Thyroid gland (tissue), 4 donors: ENCODE results near the gene MSH2. TPM values are rescaled to one million over a fixed set of nuclear protein-coding genes. Genes with fewer than 3 reads are reported as not detected.

Source experiments
- DNase-seq, 2 donors: peaks; one replicate each; pipeline ENCODE4 v3.0.0-alpha.2; 2019
- H3K27ac ChIP-seq, 3 donors: fragments of 200-600 bp; sonication (generic); 1 replicate in 2 of 3; 2 replicates in 1 of 3; pipeline ENCODE4 v1.5.1; 2016 to 2019; ENCODE audit warnings: mild to moderate bottlenecking in 1 of 3, moderate library complexity in 1 of 3
- H3K27me3 ChIP-seq: fragments of 200-600 bp; sonication (generic); one replicate; pipeline ENCODE4 v1.5.1; 2019
- H3K36me3 ChIP-seq, 2 donors: fragments of 200-600 bp; sonication (generic); one replicate each; pipeline ENCODE4 v1.5.1; 2016 to 2019
- H3K4me1 ChIP-seq, 2 donors: fragments of 200-600 bp; sonication (generic); one replicate each; pipeline ENCODE4 v1.5.1; 2017 to 2019
- H3K4me3 ChIP-seq, 3 donors: fragments of 200-600 bp; sonication (generic); replicated peaks in 1 of 3; 1 replicate in 2 of 3; 2 replicates in 1 of 3; pipeline ENCODE4 v1.5.1; 2016; ENCODE audit warnings: mild to moderate bottlenecking in 1 of 3
- H3K9me3 ChIP-seq: fragments of 200-600 bp; sonication (generic); one replicate; pipeline ENCODE4 v1.5.1; 2017
- POLR2A ChIP-seq, 2 donors: fragments of 450-650 bp; IDR thresholded peaks; one replicate each; pipeline ENCODE4 v1.6.1; 2017; ENCODE audit warnings: antibody characterized with exemption in 2 of 2, mild to moderate bottlenecking in 2 of 2, moderate library complexity in 1 of 2
- WGBS, 2 donors: methylation state at CpG; one replicate each; pipeline ENCODE4 v1.1.5; 2017; 5-methylcytosine and 5-hydroxymethylcytosine counted together
- intact Hi-C: fragments of 100-400 bp; cut with DNase I; formaldehyde crosslinking; loops from one replicate; pipeline ENCODE4 v1.15.1; 2023
- microRNA counts, 2 donors: library from miRNA; unstranded; fragments of <30 nt; microRNA quantifications; one replicate each; lab custom pipeline; 2016 to 2017
- microRNA-seq: library from miRNA; unstranded; fragments of <30 nt; microRNA quantifications from one replicate; pipeline ENCODE4, GENCODE V29; 2016
- small RNA-seq: library from RNA; depleted of rRNA; stranded (forward); fragments of <200 nt; gene quantifications from one replicate; pipeline ENCODE3, GENCODE V24; 2016
- total RNA-seq, 4 donors: library from RNA; depleted of rRNA; stranded (reverse); fragments of >200 nt; gene quantifications; one replicate each; pipeline ENCODE4 v1.2.3, GENCODE V29; 2016
- TF ChIP-seq, protein P1 (sequence below), 6 experiments: fragments of 200-600 bp in 3 of 6; fragments of 450-650 bp in 3 of 6; sonication (generic) in 3 of 6; IDR thresholded peaks; one replicate each; pipeline ENCODE4 v1.5.1; 2016 to 2019; ENCODE audit warnings: antibody characterized with exemption in 6 of 6, mild to moderate bottlenecking in 2 of 6, inconsistent platforms in 1 of 6, moderate library complexity in 1 of 6

MSH2 gene
- total RNA-seq, 4 donors from 2014 or later: 21.7 to 28.4 (median 24.3) TPM

DNA sequence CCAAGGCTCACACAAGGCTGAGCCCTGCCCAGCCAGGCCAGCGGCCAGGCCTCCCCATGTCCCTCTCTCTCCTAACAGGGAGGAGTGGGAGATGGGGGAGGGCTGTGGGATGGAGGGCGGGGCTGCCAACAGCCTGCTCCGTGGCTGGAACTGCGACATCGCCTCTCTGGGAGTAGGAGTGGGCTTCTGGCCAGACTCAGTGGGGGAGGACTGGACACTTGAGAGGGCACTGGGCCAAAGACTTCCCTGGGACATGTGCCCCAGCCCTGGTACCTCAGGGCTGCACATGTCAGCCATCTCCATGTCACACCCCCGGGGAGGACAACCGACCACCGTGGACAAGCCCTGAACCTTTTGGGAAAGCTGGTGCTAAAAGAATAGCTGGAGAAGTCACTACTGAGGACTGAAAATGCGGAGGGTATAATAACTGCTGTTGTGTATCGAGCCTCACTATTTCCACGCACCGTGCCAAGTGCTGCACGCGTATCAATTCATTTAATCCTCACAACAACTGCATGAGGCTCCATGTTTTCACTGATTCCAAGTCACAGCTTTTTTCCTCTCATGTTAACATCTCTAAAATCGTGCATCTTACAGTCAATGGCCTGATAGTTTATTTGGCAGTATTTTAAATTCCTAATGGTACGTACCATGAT is 127.3 kb downstream of the MSH2 start:
- intact Hi-C loops: no loop called here
- WGBS, 2 donors: 57 to 59% methylated on average over 16 of the region's 16 CpGs

DNA sequence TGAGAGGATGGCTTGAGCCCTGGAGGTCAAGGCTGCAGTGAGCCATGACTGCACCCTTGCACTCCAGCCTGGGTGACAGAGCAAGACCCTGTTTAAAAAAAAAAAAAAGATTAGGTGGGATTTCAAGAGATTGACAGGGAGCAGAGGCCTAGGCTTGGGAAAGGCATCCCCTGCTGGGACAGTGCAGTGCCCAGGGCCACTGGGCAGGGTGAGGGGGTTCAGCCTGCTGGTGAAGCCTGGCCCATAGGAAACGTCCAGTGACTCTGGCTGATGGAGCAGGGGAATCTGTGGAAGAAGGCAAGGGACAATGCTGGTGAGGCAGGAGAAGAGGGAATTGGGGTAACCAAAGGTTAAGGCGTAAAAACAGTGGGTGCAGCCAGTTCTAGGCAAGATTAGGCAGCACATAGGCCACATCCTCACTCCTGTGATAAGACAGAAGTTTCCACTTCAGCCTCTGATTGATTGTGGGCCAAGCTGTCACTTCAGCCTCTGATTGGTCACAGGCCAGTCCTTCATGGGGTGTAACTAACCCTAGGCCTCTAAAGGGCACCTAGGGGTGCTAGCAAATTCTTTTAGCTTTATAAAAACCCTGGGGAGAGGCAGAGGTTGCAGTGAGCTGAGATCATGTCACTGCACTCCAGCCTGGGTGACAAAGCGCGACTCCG is 128.6 kb downstream of the MSH2 start:
- H3K36me3 ChIP-seq: no peaks in the 10 kb centered on the region
- H3K4me3 ChIP-seq: no peak overlapping the region
- 94 to 96% methylated on average over 5 of the region's 5 CpGs for WGBS, 2 donors
- no peaks in the 10 kb centered on the region for H3K9me3 ChIP-seq
- intact Hi-C loops: no loop called here
- TF ChIP-seq, protein P1, sequence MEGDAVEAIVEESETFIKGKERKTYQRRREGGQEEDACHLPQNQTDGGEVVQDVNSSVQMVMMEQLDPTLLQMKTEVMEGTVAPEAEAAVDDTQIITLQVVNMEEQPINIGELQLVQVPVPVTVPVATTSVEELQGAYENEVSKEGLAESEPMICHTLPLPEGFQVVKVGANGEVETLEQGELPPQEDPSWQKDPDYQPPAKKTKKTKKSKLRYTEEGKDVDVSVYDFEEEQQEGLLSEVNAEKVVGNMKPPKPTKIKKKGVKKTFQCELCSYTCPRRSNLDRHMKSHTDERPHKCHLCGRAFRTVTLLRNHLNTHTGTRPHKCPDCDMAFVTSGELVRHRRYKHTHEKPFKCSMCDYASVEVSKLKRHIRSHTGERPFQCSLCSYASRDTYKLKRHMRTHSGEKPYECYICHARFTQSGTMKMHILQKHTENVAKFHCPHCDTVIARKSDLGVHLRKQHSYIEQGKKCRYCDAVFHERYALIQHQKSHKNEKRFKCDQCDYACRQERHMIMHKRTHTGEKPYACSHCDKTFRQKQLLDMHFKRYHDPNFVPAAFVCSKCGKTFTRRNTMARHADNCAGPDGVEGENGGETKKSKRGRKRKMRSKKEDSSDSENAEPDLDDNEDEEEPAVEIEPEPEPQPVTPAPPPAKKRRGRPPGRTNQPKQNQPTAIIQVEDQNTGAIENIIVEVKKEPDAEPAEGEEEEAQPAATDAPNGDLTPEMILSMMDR (IDR thresholded peaks at IDR 0.05): no peak
- no peak for TF ChIP-seq POLR2A (IDR thresholded peaks at IDR 0.05)
- no peaks in the 10 kb centered on the region for H3K27me3 ChIP-seq
- DNase-seq: no peak
- no peak overlapping the region for H3K27ac ChIP-seq
- H3K4me1 ChIP-seq: peaks cover 0 to 6% of the 10 kb centered on the region in 2 donors

More for the DNA sequence above, 127.3 kb downstream of the MSH2 start:
- TF ChIP-seq, protein P1 (IDR thresholded peaks at IDR 0.05): no peak
- TF ChIP-seq POLR2A (IDR thresholded peaks at IDR 0.05): no peak
- H3K4me1 ChIP-seq: peaks cover 0 to 6% of the 10 kb centered on the region in 2 donors
- no peak overlapping the region for H3K4me3 ChIP-seq
- no peak overlapping the region for H3K27ac ChIP-seq
- no peaks in the 10 kb centered on the region for H3K36me3 ChIP-seq
- no peaks in the 10 kb centered on the region for H3K27me3 ChIP-seq
- peak; percentile 68 to 78 for DNase-seq
- no peaks in the 10 kb centered on the region for H3K9me3 ChIP-seq

MicroRNAs within 50 kb of the gene (microRNA counts, 767-probe panel; counts per million panel counts)
- microRNA hsa-miR-559 (lab: Ali Mortazavi, UCI): 0 to 1,997 counts per million in 2 donors

Small RNA genes lying within 50 kb of the gene (microRNA-seq; reads per million reads assigned to microRNA genes)
- not detected for gene MIR559

Small RNA genes lying within 50 kb of the gene (small RNA-seq; reads per million reads assigned to genes)
- gene MIR559 (not detected), gene RF00017 (not detected), gene RN7SKP119 (not detected)

Other genes with a start within 250 kb of the MSH2 start
- gene STPG4, start 247.8 kb upstream of the MSH2 start, total RNA-seq: 1 to 10 TPM in 1 of 4 donors, under 1 TPM in 2, not detected in 1; 0.22 to 1.1 (median 0.42) TPM
- 100 to 1,000 TPM; 454 to 526 (median 478) TPM for gene CALM2, start 226.6 kb upstream of the MSH2 start, total RNA-seq
- gene EPCAM, start 33.8 kb upstream of the MSH2 start, total RNA-seq: 100 to 1,000 TPM; 162 to 220 (median 183) TPM
- gene KCNK12, start 167.8 kb downstream of the MSH2 start, total RNA-seq: under 1 TPM in 1 of 4 donors, not detected in 3; 0.29 TPM